D721Med (cell line): Measurements from ENCODE around the gene LRP1-AS.

Experiments
- DNase-seq: peaks from one replicate; pipeline ENCODE4 v3.0.0; 2011; ENCODE audit warnings: low spot score; ENCODE audit not compliant: insufficient read length
- FAIRE-seq: peaks from 2 replicates; lab custom pipeline; 2011; peaks lifted over from hg19 to GRCh38; lab: Jason Lieb, UNC
- CTCF ChIP-seq: IDR thresholded peaks from 2 replicates; pipeline ENCODE4 v1.5.1; 2012; ENCODE audit warnings: mild to moderate bottlenecking, control low read depth; ENCODE audit not compliant: insufficient read depth; ENCODE audit errors: missing control alignments

The LRP1-AS gene

GRCh38 chr12:57180321-57180989, 33.0 kb upstream of the LRP1-AS start:
- DNase-seq (no peak), FAIRE-seq (no peak)
- no peak for TF ChIP-seq CTCF

GRCh38 chr12:57179331-57180086, 32.1 kb upstream of the LRP1-AS start:
- FAIRE-seq = no peak
- no peak for DNase-seq
- no peak for TF ChIP-seq CTCF

DNA sequence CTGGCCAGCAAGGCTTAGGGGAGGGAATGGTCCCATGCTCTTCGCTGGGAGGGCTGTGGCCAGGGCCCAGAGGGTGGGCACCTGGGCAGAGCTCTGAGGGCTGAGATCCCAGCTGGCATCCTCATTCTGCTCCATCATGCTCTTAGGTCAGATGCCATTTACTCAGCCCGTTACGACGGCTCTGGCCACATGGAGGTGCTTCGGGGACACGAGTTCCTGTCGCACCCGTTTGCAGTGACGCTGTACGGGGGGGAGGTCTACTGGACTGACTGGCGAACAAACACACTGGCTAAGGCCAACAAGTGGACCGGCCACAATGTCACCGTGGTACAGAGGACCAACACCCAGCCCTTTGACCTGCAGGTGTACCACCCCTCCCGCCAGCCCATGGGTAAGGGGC, 30.8 kb upstream of the LRP1-AS start:
- DNase-seq (no peak), FAIRE-seq (no peak)
- no peak for TF ChIP-seq CTCF

DNA sequence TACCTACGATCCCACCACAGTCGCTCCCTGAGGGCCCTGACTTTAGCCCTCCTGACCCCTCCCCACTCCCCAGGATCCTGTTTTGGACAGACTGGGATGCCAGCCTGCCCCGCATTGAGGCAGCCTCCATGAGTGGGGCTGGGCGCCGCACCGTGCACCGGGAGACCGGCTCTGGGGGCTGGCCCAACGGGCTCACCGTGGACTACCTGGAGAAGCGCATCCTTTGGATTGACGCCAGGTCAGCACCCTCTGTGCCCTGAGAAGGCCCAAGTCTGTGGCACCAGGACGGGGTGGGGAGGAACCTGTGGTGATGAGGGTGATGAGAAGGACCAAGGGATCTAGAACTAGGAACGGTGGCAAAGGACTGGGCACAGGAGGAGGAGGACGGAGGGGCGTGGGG, 29.9 kb upstream of the LRP1-AS start:
- no peak for FAIRE-seq
- no peak for DNase-seq
- no peak for TF ChIP-seq CTCF

GRCh38 chr12:57176846-57177245, 29.4 kb upstream of the LRP1-AS start:
- TF ChIP-seq CTCF = no peak
- no peak for FAIRE-seq
- DNase-seq = no peak

- no peak for TF ChIP-seq CTCF
- no peak for FAIRE-seq
- DNase-seq = no peak
These were observed 28.7 kb upstream of the LRP1-AS start for GRCh38 chr12:57176139-57176477.
